Activated T-cell treated with anti-CD3 and anti-CD28 coated beads, Interleukin-2, amount 50 U/mL, for 48 hours (primary cell): Measurements from ENCODE around the gene IQCM.

ENCODE experiments used
- DNase-seq, 2 experiments: peaks; one replicate each; pipeline ENCODE4 v3.0.0-alpha.2; 2020

The IQCM gene

DNA sequence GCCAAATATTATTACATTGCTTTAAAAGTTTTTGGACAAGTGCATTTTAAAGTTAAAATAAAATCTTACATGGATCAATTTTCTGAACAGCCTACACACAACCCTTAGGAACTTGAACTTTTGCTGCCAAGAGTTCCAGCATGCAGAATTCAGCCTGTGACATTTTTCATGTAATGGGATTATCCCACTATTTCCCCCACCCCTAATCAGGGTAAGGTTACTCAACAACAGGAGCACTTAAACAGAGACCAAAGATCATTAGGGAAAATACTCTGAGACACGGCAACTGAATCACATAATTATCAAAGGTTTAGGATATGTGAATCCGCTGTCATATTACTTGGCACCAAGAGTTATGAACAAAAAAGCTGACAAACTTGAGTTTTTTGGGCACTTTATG, 47.2 kb downstream of the IQCM start:
- DNase-seq = no peak

DNA sequence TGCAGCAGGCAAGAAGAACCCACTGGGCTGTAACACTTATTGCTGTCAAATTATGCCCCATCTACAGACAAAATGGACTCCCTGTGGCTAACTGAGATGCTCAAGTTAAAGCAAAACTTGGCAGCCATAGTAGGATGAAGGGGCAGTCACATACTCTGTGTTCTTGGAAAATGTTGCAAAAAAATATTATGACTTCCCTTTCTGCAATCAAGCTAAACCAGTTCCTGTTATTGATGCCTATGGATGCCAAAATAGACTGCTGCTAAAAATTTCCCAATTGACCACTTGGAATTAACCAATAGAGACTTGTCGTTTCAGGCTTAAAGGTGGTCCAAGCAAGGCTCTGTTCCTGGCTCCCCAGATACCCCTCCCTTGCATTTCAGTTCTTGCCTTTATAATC, 49.5 kb downstream of the IQCM start:
- DNase-seq = no peak

DNA sequence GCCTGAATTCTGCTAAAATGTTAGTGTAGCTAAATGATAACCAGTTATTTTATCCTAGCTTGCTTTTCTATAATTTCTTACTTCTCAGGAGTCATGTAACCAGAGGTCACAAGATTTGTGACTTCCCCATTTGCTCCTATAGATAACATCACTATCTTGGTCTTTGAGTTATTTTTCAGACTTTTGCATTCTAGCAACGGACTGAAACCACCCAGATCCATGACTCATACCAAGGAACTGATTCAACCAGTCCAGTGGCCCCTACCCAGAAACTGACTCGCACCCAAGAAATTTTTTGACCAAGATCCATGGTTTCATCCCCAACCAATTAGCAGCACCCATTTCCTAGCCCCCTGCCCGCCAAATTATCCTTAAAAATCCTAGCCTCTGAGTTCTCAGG, 50.0 kb downstream of the IQCM start:
- DNase-seq = no peak

DNA sequence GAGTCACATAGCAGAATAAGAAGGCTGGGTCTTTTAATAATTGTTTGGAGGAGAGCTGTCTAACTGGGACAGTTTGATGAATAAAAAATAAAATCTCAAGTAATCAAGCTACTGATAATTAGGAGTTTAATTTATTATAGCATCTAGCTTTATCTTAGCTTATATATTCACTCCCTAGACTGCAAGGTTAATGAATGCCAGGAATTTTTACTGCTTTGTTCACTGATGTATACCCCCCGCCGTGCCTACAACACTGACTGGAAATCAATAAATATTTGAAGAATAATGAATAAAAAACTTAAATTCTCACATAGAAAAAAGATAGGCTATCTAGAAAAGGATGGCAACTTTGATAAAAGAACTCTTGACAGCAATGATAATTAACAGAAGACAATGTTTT, 59.7 kb downstream of the IQCM start:
- DNase-seq = no peak

- no peak for DNase-seq
These were observed 61.1 kb downstream of the IQCM start for GRCh38 chr4:149754526-149754925.

- DNase-seq = no peak
These were observed 62.9 kb downstream of the IQCM start for GRCh38 chr4:149752729-149753128.

GRCh38 chr4:149751174-149751573, 64.5 kb downstream of the IQCM start:
- DNase-seq = no peak

GRCh38 chr4:149749784-149750183, 65.9 kb downstream of the IQCM start:
- no peak for DNase-seq

DNA sequence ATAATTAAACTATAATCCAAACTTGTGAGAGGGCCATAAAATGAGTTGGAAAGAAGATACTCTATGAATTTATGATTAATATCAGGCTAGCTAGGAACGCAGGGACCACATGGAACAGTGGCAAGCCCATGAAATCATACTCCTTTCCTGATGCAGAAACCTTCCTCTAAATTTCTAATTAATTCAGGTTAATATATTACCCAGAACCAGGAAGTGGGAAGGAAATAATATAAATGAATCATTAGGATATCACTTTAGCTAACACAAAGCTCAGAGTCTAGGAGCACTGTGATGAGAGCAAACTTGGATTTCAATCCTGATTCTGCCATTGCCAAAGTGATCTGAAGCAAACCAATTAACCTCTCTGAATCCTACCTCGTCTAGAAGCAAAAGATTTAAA, 68.0 kb downstream of the IQCM start:
- no peak for DNase-seq

- DNase-seq = no peak
These were observed 69.4 kb downstream of the IQCM start for GRCh38 chr4:149746276-149746675.

- DNase-seq = no peak
These were observed 74.3 kb downstream of the IQCM start for GRCh38 chr4:149741186-149741831.

DNA sequence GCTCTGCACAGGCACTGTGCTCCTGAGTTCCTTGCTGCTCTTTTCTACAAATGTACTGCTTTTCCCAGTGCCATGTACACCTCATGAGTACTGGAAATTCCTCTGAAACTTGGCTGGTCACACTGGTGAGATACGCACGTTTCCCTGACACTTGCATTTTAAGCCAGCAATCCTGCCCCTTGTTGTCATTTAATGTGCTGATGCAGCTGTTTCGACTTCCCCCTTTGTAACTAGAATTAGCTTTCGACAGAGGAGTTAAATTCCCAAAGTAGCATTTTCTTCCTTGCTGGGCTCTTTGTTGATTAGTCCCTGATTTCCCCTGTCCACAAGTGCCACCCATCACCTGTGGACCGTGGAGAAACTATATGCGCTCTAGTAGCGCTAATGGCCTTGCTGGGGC, 77.5 kb downstream of the IQCM start:
- DNase-seq = no peak

- DNase-seq = no peak
These were observed 79.8 kb downstream of the IQCM start for GRCh38 chr4:149735796-149736195.

DNA sequence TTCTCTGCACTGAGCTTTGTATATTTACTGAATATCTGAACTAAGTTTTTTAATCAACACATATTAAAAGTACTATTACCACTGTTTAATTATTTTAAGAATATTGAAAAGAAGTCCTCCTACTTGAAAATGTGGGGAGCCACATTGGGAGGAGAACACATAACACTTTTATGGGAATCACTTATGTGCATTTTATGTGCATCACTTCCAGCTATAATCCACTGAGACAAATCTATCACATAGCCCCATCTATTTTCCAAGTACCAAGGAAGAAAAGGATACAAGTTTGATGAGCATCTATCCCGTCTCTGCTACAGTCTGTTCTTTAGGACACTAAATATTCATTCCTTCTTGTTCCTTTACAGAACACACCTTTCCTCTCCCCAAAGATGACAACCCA, 87.2 kb downstream of the IQCM start:
- DNase-seq = no peak

GRCh38 chr4:149727663-149728062, 88.0 kb downstream of the IQCM start:
- no peak for DNase-seq

GRCh38 chr4:149723065-149723464, 92.6 kb downstream of the IQCM start:
- DNase-seq = no peak

- no peak for DNase-seq
These were observed 95.8 kb downstream of the IQCM start for GRCh38 chr4:149719806-149720205.

DNA sequence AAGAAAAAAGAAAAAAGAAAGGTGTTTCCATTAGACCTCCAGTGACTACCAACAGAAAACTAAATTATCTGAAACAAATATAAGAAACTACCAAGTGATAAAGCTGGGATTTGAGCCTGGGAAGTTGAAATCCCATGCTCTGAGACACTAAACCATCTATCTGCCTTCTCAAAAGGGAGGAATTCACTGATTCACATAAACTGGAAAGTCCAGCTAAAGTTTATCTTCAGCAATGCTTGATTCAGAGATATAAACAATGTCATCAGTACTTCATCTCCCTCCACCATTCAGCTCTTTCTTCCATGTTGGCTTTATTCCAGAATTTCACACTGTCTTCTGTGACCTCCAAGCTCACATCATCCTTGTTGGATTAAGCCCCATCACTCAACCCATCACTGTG, 96.3 kb downstream of the IQCM start:
- no peak for DNase-seq

DNA sequence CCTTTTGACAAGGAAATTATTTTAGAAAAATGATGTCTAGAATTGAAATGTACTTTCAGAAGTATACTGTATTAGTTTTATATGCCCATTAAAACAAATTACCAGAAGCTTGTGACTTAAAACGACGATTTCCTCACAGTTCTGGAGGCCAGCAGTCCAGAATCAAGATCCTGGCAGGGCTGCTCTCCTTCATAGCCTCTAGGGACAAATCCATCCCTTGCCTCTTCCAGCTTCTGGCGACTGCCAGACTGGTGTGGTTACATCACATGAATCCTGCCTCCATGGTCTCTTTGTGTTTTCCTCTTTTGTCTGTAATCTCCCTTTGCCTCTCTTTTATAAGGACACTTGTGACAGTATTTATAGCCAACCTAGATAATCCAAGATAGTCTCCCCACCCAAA, 97.1 kb downstream of the IQCM start:
- no peak for DNase-seq

- DNase-seq = no peak
These were observed 98.9 kb downstream of the IQCM start for GRCh38 chr4:149716728-149717127.

DNA sequence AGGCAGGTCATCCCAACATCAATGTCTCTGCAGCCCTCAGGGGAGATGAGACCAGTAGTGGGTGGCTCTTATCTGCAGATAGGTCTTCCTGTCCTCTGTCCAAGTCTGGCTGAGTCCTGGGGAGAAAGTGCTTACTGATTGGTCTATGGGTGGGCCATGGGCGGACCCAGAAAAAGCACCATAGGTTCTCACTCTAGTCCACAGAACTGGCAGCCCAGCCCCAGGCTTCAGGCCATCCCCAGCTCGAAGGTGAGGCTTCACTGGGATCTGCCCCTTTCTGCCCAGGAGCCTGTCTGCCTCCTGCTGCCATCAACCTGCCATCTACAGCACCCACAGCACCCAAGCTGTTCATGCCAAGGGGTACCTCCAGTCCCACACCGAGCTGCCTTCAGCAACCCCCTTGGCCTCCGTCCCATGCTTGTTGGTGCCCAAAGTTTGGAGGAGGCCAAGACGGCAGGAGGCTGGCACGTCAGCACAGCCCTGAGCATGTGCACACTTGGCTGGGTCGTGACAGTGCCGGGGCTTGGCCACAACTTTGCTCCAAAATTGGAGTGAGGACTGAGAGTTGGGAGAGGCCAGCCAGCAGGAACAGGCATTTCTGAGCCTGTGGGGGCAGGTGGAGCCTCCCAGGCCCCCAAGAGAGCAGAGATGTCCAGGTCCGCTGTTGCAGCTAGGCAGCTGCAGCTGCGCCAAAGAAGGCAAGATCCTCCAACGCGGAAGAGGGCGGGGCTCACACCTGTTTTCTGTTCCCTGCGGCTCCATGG, 99.6 kb downstream of the IQCM start:
- no peak for DNase-seq

- no peak for DNase-seq
These were observed 102.6 kb downstream of the IQCM start for GRCh38 chr4:149713031-149713430.

DNA sequence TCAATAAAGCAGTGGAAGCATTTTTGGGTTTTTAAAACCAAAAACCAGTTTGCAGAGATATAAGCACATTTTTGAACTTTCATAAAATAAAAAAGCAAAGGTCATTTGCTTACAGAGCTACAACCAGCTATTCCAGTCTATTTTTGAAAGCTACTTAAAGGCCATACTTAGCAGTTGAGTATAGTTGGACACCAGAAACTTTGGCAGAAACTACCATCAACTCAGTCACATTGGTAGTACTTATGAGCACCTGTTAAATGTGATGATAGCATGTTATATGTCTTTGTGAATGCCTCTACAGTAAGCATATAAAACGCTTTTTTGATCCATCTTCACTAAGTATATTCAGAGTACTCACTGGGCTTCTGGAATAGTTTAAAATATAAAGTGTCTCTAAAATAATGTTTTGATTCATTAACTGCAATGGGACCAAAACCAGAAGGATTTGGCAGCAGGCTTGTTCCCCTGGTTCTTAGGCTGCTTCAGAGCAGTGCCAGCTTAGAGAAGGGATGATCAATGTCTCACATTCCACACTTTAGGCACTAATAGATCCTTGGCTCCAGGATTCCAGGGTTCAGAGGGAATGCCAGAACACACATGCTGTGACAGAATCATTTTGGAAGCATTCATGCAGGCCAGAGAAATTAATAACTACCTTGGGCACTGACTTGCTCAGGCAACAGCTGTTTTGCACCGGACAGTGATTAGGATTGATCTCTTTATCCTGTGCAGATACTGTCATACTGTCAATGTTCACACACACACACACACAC, 103.9 kb downstream of the IQCM start:
- DNase-seq = no peak

DNA sequence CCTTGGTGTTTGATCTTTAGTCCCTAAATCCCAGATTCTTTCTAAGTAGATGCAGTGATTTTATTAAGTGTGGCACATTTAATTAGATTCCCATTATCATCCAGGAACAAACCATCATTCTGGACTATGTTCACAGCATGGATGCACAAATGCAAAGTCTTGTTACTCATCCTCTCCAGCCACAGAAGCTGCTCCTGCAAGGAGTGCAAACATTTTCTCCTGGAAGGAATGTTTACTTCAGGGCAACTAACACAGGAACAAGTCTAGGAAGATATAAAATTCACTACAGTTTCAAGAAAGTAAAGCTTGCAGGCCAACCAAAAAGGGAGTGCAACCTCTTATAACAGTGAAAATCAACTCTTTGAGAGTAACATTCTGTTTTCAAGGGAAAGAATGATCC, 106.0 kb downstream of the IQCM start:
- no peak for DNase-seq
